ENCODE data around the gene RBM26. TPM values are rescaled to one million over a fixed set of nuclear protein-coding genes. Genes with fewer than 3 reads are reported as not detected.
A peak's percentile ranks its signal among the peaks of the same experiment; 100 is the strongest.

The RBM26 gene
- total RNA-seq, 2 donors from 2014 or later, result 69.4 to 71.1 TPM

DNA sequence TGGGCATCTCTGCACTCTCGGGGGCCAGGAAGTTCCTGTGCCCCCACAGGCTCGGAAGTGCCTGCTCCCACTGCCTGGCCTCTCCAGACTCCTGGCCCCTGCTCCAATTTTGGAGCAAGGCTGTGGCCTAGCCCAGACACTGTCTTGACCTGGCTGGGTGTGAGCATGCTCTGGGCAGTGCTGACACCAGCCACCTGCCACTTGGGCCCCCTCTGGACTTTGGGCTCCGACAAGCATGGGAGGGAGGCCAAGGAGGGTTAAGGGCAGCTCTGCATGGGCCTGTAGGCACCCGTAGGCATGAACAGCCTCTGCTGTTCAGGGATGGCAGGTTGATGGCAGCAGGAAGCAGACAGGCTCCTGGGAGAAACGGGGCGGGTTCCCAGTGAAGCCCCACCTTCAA lies 26.0 kb upstream of the RBM26 start:
- peaks cover 0 to 3% of the 10 kb centered on the region in 2 donors for H3K9me3 Mint-ChIP-seq
- DNase-seq (ENCODE audit: low spot score in 2 of 2), result no peak
- no peak overlapping the region for H3K27ac Mint-ChIP-seq
- no peaks in the 10 kb centered on the region for H3K36me3 Mint-ChIP-seq
- ATAC-seq, result no peak

DNA sequence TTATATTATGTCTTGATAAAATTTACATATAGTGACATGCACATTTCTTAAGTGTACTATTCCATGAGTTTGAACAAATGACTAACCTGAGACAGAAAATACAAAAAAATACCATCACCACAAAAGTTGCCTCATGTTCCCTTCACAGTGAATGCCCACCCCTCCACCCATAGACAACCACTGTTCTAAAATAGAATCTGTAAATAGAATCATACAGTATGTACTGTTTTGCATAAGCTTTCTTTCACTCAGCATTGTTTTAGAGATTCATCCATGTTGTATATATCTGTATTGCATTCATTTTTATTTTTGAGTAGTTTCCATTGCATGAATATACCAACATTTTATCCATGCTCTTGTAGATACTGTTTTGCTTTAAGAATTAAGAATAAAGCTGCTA lies 23.3 kb upstream of the RBM26 start:
- ATAC-seq (no peak), DNase-seq (ENCODE audit: low spot score in 2 of 2) (no peak)
- Mint-ChIP-seq H3K36me3 (no peaks in the 10 kb centered on the region), H3K27ac (no peak overlapping the region), H3K9me3 (peaks cover 0 to 3% of the 10 kb centered on the region in 2 donors)

DNA sequence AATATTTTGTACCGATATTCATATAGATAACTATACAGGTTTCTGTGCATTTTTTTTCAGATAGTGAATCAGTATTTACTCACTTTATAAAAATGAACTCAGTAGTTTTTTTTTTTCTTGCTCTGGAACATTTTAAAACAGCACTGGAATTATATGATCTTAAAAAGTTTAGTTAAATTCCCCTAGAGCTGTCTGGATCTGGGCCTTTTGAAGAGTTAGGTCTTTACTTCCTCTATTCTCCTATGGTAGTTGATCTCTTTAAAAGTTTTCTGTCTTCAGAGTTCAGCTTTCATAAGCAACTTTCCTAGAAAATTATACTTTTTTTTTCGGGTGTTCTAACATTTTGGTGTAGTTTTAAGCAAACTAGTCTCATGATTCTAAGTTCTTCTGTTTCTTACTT lies 21.8 kb upstream of the RBM26 start:
- DNase-seq (ENCODE audit: low spot score in 2 of 2) (no peak), ATAC-seq (no peak)
- peaks cover 0 to 3% of the 10 kb centered on the region in 2 donors for H3K9me3 Mint-ChIP-seq
- no peak overlapping the region for H3K27ac Mint-ChIP-seq
- no peaks in the 10 kb centered on the region for H3K36me3 Mint-ChIP-seq

DNA sequence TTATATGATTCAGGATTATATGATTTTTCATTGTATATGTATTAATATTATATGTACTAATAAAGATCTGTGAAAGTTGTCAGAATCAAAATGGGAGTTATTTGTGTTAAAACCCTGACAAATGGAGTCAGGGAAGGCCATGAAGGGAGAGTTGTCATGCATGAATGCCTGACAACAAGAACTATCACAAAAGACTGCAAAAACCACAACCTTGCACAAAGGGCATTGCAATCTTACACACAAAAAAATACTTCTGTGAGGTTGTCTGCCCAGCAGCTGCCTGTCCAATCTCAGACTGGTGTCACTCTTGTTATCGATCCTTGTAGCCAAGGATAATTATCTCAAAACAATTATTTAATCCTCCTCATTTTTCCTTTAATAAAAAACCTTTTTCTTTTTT lies 21.2 kb upstream of the RBM26 start:
- peaks cover 0 to 3% of the 10 kb centered on the region in 2 donors for H3K9me3 Mint-ChIP-seq
- no peaks in the 10 kb centered on the region for H3K36me3 Mint-ChIP-seq
- no peak overlapping the region for H3K27ac Mint-ChIP-seq
- ATAC-seq (no peak), DNase-seq (ENCODE audit: low spot score in 2 of 2) (no peak)

DNA sequence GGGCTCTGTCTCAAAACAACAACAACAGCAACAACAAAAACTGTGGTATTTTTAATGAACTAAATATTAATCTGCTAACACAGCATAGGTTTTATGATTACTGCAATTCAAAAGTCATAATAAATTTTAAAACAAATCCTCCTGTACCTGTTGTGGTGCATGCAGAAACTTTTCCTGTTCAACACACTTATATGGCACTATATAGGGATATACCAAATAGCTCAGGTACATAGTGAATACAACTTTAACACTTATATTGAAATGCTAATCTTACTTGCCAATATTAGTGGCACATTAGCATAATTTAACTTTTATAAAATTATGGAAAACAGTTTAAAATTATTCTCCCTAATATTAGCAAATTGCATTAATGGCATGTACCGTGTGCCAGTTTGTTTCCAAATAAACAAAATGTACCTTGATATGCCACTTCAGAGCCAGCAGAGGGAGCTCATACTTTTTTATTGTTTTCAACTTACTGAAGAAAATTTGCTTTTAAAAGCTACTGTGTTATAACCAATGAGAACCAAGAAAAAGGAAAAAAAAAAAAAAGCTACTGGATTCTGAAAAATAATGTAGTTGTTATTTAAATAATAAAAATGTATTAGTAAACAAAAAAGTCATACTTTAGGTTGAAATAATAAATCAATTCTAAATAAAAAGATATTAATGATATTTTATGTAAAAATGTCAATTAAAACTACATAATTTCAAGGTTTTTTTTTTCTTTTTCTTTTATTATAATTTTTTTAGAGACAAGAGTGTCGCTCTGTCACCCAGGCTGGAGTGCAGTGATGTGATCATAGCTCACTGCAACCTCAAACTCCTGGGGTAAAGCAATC lies 18.0 kb upstream of the RBM26 start:
- Mint-ChIP-seq H3K36me3 (no peaks in the 10 kb centered on the region), H3K27ac (no peak overlapping the region), H3K9me3 (no peaks in the 10 kb centered on the region)
- peak; percentile 43 to 57 for ATAC-seq
- DNase-seq (ENCODE audit: low spot score in 2 of 2), result no peak

DNA sequence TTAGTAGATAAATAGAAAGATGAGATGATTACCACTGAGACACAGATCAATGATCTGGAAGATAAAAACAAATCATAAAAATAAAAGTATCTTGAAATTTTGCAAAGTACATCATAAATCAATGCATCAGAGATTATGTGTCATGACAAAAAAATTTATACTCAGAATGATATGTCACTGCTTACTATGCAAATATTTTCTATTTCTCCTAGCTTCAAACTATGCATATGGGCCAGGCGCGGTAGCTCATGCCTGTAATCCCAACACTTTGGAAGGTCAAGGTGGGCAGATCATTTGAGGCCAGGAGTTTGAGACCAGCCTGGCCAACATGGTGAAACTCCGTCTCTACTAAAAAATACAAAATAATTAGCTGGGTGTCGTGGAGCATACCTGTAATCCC lies 17.3 kb upstream of the RBM26 start:
- Mint-ChIP-seq H3K27ac (no peak overlapping the region), H3K9me3 (no peaks in the 10 kb centered on the region), H3K36me3 (no peaks in the 10 kb centered on the region)
- no peak for ATAC-seq
- DNase-seq (ENCODE audit: low spot score in 2 of 2), result no peak

DNA sequence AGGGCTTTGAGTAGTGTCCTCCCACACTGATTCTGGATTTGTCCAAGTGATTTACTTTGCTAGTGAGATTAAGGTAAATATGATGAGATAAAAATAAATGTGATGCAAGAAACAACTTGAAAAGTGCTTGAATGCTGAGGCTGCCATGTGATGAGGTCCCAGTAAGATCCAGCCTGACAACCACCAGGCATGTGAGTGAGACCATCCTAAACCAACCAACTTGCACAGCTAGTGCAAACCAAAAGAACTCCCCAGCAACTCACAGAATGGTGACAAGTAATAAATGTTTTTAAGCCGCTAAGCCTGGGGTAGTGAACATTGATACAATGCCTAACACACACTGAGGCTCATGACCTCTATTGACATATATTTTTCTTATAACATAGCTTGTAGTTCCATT lies 13.3 kb upstream of the RBM26 start:
- no peaks in the 10 kb centered on the region for H3K36me3 Mint-ChIP-seq
- DNase-seq (ENCODE audit: low spot score in 2 of 2), result no peak
- H3K9me3 Mint-ChIP-seq, result no peaks in the 10 kb centered on the region
- H3K27ac Mint-ChIP-seq, result no peak overlapping the region
- ATAC-seq, result no peak

DNA sequence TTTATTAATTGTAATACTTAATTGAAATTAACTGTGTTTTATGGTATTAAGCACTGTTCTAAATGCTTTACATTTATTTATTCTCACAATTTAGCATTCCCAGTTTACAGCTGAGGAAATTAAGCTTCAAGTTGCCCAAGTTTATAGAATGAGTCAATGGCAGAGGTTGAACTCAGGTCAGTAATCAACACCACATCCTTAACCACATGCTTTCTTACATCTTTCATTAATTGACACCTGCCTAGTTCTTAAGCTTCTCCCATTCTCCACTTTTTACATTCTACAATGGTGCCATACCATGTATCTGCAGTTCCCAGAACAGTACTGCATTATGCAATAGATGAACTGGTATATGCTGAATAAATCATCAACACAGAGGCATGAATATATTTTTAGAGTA lies 11.7 kb upstream of the RBM26 start:
- no peak for DNase-seq (ENCODE audit: low spot score in 2 of 2)
- ATAC-seq, result no peak
- no peak overlapping the region for H3K27ac Mint-ChIP-seq
- H3K9me3 Mint-ChIP-seq, result no peaks in the 10 kb centered on the region
- no peaks in the 10 kb centered on the region for H3K36me3 Mint-ChIP-seq

DNA sequence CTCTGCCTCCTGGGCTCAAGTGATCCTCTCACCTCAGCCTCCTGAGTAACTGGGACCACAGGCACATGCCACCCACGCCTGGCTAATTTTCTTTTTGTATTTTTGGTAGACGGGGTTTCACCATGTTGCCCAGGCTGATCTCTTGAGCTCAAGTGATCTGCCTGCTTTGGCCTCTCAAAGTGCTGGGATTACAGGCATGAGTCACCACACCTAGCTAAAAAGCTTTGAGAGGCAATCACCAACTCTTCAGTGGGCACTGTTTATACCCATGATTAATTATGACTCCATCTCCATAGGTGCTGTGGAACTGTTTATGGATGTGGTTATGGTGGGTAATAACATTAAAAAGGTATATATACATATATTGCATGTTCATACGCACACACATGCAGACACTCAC lies 7.5 kb upstream of the RBM26 start:
- no peaks in the 10 kb centered on the region for H3K36me3 Mint-ChIP-seq
- H3K9me3 Mint-ChIP-seq, result no peaks in the 10 kb centered on the region
- ATAC-seq, result peak; percentile 37 to 59
- H3K27ac Mint-ChIP-seq, result no peak overlapping the region
- no peak for DNase-seq (ENCODE audit: low spot score in 2 of 2)

DNA sequence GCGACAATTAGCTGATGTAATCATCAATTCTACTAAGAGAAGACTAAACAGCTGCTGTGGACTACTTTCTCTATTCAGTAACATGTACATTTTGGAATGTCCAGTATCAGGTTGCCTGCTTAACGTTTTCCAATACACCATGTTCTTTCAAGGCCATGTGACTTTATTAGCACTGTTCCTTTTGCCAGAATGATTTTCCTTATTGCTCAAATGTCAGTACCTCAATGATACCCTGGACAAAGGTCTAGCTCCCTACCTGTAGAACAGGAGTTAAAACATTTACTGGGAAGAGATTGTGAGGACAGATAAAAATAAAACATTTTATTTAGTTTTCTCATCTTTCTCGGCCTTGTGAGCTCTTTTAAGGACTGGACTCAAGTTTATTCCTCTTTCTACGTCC lies 3.8 kb upstream of the RBM26 start:
- Mint-ChIP-seq H3K36me3 (peaks cover 0 to 15% of the 10 kb centered on the region in 2 donors), H3K27ac (no peak overlapping the region), H3K9me3 (no peaks in the 10 kb centered on the region)
- no peak for DNase-seq (ENCODE audit: low spot score in 2 of 2)
- no peak for ATAC-seq

DNA sequence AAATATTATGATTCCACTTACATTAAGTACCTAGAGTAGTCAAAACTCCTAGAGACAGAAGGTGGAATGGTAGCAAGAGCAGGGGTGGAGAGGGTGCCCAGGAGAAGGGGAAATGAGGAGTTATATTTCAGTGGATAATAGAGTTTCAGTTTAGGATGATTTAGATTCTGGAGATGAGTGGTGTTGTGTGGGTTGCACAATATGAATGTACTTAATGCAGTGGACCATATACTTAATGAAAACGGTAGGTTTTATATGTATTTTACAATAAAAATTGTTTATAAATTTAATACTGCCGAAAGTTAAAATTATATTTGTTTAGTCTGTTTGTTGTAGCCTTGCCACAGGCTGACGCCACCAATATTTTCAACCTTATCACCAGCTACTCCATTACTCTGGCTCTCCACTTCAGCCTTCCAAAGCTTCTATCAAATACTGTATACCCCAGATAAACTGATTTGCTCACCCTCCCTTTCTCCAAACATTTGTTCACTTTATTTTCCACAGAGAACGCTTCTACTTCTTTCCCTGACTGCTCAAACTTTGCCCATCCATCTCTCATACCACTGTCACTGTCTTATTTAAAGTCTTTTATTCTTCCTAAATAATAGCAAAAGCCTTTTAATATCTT lies 1.4 kb upstream of the RBM26 start:
- ATAC-seq, result peak in 1 of 2 donors; percentile 31
- no peak for DNase-seq (ENCODE audit: low spot score in 2 of 2)
- peaks cover 0 to 15% of the 10 kb centered on the region in 2 donors for H3K36me3 Mint-ChIP-seq
- no peaks in the 10 kb centered on the region for H3K9me3 Mint-ChIP-seq
- H3K27ac Mint-ChIP-seq, result peak overlapping the region in 1 of 2 donors; percentile 95

DNA sequence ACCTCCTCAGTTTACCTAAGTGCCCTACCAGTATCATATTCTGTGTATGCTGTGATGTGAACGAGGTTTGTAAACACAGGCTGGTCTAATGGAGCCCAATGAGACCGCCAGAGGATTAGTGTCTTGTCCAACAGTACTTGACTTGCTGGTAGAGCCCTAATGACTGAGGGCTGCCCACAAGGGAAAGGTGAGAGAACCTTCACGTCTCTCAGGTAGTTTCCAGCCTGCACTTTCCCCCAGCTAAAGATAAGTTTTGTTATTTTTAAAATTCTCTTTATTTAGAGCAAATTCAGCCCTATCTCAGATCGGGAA lies 498 bp upstream of the RBM26 start:
- peaks cover 0 to 15% of the 10 kb centered on the region in 2 donors for H3K36me3 Mint-ChIP-seq
- DNase-seq (ENCODE audit: low spot score in 2 of 2) (no peak), ATAC-seq (peak; percentile 30 to 35)
- H3K9me3 Mint-ChIP-seq, result no peaks in the 10 kb centered on the region
- H3K27ac Mint-ChIP-seq, result peak overlapping the region in 1 of 2 donors; percentile 95

DNA sequence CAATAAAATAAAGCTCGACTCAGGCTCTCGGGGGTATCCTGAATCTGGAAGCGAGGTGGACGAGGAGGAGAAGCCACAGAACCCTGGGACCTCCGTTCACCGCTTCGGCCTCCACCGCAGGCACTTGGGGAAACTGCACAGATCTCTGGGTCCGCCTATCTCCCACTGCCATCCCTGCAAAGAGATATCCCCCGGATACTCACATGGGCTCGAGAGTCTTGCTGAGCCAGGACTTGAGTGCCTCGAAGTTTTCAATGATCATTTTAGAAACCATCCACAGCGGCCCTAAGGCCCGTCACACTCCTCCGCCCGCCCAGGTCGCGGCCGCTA lies 589 bp downstream of the RBM26 start:
- no peaks in the 10 kb centered on the region for H3K9me3 Mint-ChIP-seq
- peaks cover 4 to 15% of the 10 kb centered on the region in 2 donors for H3K36me3 Mint-ChIP-seq
- DNase-seq (ENCODE audit: low spot score in 2 of 2) (no peak), ATAC-seq (peak; percentile 56 to 60)
- no peak overlapping the region for H3K27ac Mint-ChIP-seq

DNA sequence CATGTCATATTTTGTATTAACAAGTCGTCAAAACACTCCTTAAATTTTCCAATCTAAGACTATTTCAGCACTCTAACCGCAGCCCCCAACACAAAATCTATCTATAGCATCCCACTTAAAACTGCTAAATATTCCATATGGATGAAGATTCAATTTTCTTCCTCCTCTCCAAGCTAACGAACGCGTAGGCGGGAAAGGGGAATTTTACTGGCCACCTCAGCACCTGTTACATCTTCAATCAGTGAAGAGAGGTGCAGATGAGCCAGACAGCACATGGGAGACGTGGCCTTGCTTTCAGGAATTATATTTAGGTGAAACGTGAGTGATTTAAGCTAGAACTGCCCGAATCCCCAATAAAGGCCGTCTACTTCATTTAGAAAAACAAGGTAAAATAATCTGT lies 1.1 kb downstream of the RBM26 start:
- peak in 1 of 2 donors; percentile 23 for ATAC-seq
- DNase-seq (ENCODE audit: low spot score in 2 of 2), result no peak
- Mint-ChIP-seq H3K36me3 (peaks cover 9 to 15% of the 10 kb centered on the region in 2 donors), H3K27ac (no peak overlapping the region), H3K9me3 (no peaks in the 10 kb centered on the region)

DNA sequence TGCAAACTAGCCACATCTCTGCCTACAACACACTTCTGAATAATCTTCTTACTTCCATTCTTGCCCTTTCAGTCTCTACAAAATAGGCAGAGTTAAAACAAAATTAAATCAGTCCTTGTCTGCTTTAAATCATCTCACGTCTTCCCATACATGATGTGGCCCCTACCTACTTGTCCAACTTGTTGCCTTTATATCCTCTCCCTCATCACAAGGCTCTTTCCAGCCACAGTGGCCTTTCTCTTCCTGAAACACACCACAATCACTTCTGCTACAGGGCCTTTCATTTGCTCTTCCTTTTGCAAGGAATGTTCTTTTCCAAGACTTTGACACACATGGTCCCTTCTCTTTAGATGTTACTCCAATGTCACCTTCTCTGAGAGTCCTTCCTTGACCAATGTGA lies 1.7 kb downstream of the RBM26 start:
- ATAC-seq, result no peak
- no peaks in the 10 kb centered on the region for H3K9me3 Mint-ChIP-seq
- peaks cover 15% of the 10 kb centered on the region in 2 donors for H3K36me3 Mint-ChIP-seq
- DNase-seq (ENCODE audit: low spot score in 2 of 2), result no peak
- H3K27ac Mint-ChIP-seq, result no peak overlapping the region

DNA sequence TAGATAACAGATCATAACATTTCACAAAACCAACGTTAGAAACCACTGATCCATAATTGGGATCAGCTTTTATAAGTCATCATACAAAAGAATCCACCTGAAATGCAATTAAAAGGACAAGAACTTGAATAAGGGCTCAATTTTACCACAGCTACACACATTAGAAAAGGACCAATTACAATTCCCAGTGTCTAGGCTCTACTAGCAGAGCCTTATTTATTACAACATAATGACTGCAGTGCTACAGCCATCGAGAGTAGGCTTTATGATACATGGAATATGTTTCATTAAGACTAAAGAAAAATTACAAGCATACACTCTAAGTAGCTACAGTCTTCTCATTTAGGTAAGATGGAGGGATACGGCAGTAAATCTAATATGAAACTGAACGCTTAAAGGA lies 2.9 kb downstream of the RBM26 start:
- Mint-ChIP-seq H3K36me3 (peaks cover 18 to 26% of the 10 kb centered on the region in 2 donors), H3K27ac (peak overlapping the region in 1 of 2 donors; percentile 21), H3K9me3 (no peaks in the 10 kb centered on the region)
- DNase-seq (ENCODE audit: low spot score in 2 of 2) (no peak), ATAC-seq (no peak)

DNA sequence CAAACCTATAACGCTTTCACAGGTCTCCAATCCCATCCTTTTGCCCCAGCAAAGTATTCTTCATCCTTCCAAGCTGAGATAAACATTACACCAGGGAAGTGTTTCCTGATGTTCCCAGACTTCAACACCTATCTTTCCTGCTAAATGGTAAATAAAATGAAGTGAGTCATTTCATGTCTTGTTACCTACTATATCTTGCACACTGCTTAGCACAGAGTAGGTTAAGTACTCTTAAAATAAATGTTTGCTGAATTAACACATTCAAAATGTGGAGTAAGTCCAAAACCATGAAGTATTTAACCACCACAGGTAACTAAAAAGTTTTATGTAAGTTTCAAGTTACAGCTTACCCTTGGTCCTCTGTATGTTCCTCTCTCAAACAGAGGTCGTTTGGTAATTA lies 3.4 kb downstream of the RBM26 start:
- peak overlapping the region; percentile 21 to 34 for H3K27ac Mint-ChIP-seq

DNA sequence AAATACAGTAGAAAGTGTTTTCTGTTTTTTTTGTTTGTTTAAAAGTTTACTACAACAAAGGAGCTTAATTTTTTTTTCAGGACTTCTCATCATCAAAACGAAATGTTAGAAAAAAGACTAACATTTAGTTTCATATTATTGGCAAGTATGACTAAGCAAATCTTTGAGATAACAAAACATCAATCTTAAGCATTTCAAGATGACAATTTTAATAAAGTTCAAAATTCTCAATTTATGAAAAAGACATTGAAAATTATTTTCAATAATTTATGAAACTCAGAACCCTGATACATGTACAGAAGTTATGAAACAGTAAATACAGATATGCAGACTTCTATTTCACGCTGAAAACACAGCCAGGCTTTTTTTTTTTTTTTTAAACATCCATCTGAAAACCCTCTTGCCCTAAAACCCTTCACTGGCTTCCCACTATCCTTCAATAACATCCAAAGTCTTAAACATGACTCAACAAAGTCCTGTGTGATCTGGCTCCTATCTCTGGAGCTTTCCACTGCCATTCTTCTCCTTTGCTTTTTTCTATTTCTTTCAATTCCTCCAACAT lies 3.9 kb downstream of the RBM26 start:
- Mint-ChIP-seq H3K27ac (peak overlapping the region; percentile 21 to 34), H3K36me3 (peaks cover 14 to 31% of the 10 kb centered on the region in 2 donors), H3K9me3 (no peaks in the 10 kb centered on the region)
- DNase-seq (ENCODE audit: low spot score in 2 of 2), result no peak
- no peak for ATAC-seq

More for the DNA sequence above, 3.4 kb downstream of the RBM26 start:
- Mint-ChIP-seq H3K9me3 (no peaks in the 10 kb centered on the region), H3K36me3 (peaks cover 14 to 29% of the 10 kb centered on the region in 2 donors)
- ATAC-seq, result no peak
- DNase-seq (ENCODE audit: low spot score in 2 of 2), result no peak
